ENCODE results near the gene PLCG1.

DNA sequence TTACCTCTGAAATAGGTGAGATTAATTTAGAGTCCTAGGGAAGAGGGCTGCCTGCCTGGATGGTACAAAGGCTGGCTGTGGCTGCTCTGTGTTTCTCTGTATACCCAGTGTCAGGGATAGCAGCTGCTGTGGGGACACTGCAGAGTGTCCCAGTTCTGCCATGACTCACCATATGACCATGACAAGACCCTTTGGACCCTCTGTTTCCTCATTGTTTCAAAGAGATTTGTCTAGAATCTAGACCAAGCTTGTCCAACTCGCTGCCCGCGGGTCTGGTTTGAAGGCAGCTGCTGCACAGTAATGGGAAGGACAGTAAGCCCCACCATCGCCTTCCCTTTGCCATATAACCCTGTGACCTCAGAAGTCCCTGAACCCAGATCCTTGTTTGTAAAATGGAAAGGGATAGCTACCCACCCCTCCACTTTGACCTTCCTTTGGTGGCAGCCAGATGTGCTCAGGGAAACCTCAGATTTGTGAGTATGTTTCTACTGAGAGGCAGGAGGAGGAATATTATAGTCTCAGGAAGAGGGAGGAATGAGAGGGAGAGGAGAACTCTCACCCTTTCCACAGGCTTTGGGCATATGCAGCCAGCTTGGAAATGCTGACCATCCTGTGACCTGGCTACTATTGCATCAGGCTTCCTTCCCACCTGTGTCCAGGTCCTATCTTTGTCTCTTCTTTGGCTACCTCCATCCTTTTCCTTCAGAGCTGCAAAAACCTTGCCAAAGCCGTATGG lies 14.0 kb downstream of the PLCG1 start:
- TF ChIP-seq, protein P1, sequence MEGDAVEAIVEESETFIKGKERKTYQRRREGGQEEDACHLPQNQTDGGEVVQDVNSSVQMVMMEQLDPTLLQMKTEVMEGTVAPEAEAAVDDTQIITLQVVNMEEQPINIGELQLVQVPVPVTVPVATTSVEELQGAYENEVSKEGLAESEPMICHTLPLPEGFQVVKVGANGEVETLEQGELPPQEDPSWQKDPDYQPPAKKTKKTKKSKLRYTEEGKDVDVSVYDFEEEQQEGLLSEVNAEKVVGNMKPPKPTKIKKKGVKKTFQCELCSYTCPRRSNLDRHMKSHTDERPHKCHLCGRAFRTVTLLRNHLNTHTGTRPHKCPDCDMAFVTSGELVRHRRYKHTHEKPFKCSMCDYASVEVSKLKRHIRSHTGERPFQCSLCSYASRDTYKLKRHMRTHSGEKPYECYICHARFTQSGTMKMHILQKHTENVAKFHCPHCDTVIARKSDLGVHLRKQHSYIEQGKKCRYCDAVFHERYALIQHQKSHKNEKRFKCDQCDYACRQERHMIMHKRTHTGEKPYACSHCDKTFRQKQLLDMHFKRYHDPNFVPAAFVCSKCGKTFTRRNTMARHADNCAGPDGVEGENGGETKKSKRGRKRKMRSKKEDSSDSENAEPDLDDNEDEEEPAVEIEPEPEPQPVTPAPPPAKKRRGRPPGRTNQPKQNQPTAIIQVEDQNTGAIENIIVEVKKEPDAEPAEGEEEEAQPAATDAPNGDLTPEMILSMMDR (IDR thresholded peaks at IDR 0.05), result no peak
- no peak for TF ChIP-seq ZFX (IDR thresholded peaks at IDR 0.05; ENCODE audit: borderline replicate concordance)

All from 22Rv1 (cell line).